SK-N-SH treated with all-trans-retinoic acid at 6 μM for 48 hours (cell line): ENCODE measurements around the gene TBCE.

Source experiments
- ATAC-seq: fragments of 200-7000 bp; cut with Tn5 transposase; 3 replicates; pipeline ENCODE4 v1.9.1; 2020; ENCODE audit warnings: mild to moderate bottlenecking, moderate library complexity
- ARNTL ChIP-seq: fragments of 450-650 bp; formaldehyde crosslinking; IDR thresholded peaks from 2 replicates; pipeline ENCODE4 v1.5.0; 2020; ENCODE audit warnings: low read depth, mild to moderate bottlenecking, moderate library complexity, borderline replicate concordance
- BACH2 ChIP-seq: fragments of 250-450 bp; sonication (Bioruptor Pico); IDR thresholded peaks from 2 replicates; pipeline ENCODE4 v1.9.0; 2021; ENCODE audit warnings: mild to moderate bottlenecking, borderline replicate concordance
- CSDC2 ChIP-seq: fragments of 250-450 bp; sonication (Bioruptor Pico); IDR thresholded peaks from 2 replicates; pipeline ENCODE4 v1.5.0; 2020; ENCODE audit warnings: mild to moderate bottlenecking, moderate library complexity
- ESRRG ChIP-seq: fragments of 250-450 bp; sonication (Bioruptor Pico); IDR thresholded peaks from 2 replicates; pipeline ENCODE4 v1.6.1; 2021; ENCODE audit warnings: mild to moderate bottlenecking
- GLIS3 ChIP-seq: fragments of 250-450 bp; sonication (Bioruptor Pico); IDR thresholded peaks from 2 replicates; pipeline ENCODE4 v1.5.0; 2020; ENCODE audit warnings: mild to moderate bottlenecking, moderate library complexity
- ISL1 ChIP-seq: fragments of 250-450 bp; sonication (Bioruptor Pico); IDR thresholded peaks from 2 replicates; pipeline ENCODE4 v2.1.2; 2022; ENCODE audit warnings: mild to moderate bottlenecking, moderate library complexity
- OSR1 ChIP-seq: fragments of 250-450 bp; sonication (Bioruptor Pico); IDR thresholded peaks from 2 replicates; pipeline ENCODE4 v1.8.0; 2022; ENCODE audit warnings: moderate library complexity, mild to moderate bottlenecking, inconsistent platforms
- PPARA ChIP-seq: fragments of 250-450 bp; sonication (Bioruptor Pico); IDR thresholded peaks from 2 replicates; pipeline ENCODE4 v1.5.0; 2020; ENCODE audit warnings: mild to moderate bottlenecking, borderline replicate concordance
- SNAI2 ChIP-seq: fragments of 250-450 bp; sonication (Bioruptor Pico); IDR thresholded peaks from 2 replicates; pipeline ENCODE4 v1.5.0; 2020; ENCODE audit warnings: mild to moderate bottlenecking, moderate library complexity
- TCF4 ChIP-seq: fragments of 250-450 bp; sonication (Bioruptor Pico); IDR thresholded peaks from 2 replicates; pipeline ENCODE4 v1.8.0; 2021; ENCODE audit warnings: mild to moderate bottlenecking, moderate library complexity, borderline replicate concordance
- TOX ChIP-seq: fragments of 250-450 bp; sonication (Bioruptor Pico); IDR thresholded peaks from 2 replicates; pipeline ENCODE4 v1.8.0; 2021; ENCODE audit warnings: mild to moderate bottlenecking, moderate library complexity, borderline replicate concordance
- ZC3H10 ChIP-seq: fragments of 250-450 bp; sonication (Bioruptor Pico); IDR thresholded peaks from 2 replicates; pipeline ENCODE4 v1.5.1; 2021; ENCODE audit warnings: mild to moderate bottlenecking, moderate library complexity
- ZFP3 ChIP-seq: fragments of 250-450 bp; sonication (Bioruptor Pico); IDR thresholded peaks from 2 replicates; pipeline ENCODE4 v1.5.0; 2020; ENCODE audit warnings: mild to moderate bottlenecking, moderate library complexity
- ZFP30 ChIP-seq: fragments of 450-650 bp; formaldehyde crosslinking; IDR thresholded peaks from 2 replicates; pipeline ENCODE4 v1.5.0; 2022; ENCODE audit warnings: mild to moderate bottlenecking, moderate library complexity
- ZNF565 ChIP-seq: fragments of 450-650 bp; formaldehyde crosslinking; conservative IDR thresholded peaks from 2 replicates; pipeline ENCODE4 v1.5.0; 2020; ENCODE audit warnings: low read depth, mild to moderate bottlenecking, moderate library complexity
- ZNF70 ChIP-seq: fragments of 450-650 bp; formaldehyde crosslinking; IDR thresholded peaks from 2 replicates; pipeline ENCODE4 v1.5.0; 2020; ENCODE audit warnings: mild to moderate bottlenecking, moderate library complexity
- ZNF8 ChIP-seq: fragments of 450-650 bp; formaldehyde crosslinking; IDR thresholded peaks from 2 replicates; pipeline ENCODE4 v1.5.0; 2020; ENCODE audit warnings: mild to moderate bottlenecking, moderate library complexity
- TF ChIP-seq, protein P1 (sequence below): fragments of 250-450 bp; sonication (Bioruptor Pico); IDR thresholded peaks from 2 replicates; pipeline ENCODE4 v1.5.0; 2020; ENCODE audit warnings: mild to moderate bottlenecking, moderate library complexity
- TF ChIP-seq, protein P2 (sequence below): fragments of 250-450 bp; sonication (Bioruptor Pico); IDR thresholded peaks from 2 replicates; pipeline ENCODE4 v1.8.0; 2021; ENCODE audit warnings: low read depth, mild to moderate bottlenecking, moderate library complexity, borderline replicate concordance
- TF ChIP-seq, protein P3 (sequence below): fragments of 250-450 bp; sonication (Bioruptor Pico); IDR thresholded peaks from 2 replicates; pipeline ENCODE4 v1.5.1; 2021; ENCODE audit warnings: mild to moderate bottlenecking, moderate library complexity
- TF ChIP-seq, protein P4 (sequence below): fragments of 250-450 bp; sonication (Bioruptor Pico); IDR thresholded peaks from 2 replicates; pipeline ENCODE4 v1.5.1; 2020; ENCODE audit warnings: low read depth, mild to moderate bottlenecking, moderate library complexity

Gene TBCE

DNA sequence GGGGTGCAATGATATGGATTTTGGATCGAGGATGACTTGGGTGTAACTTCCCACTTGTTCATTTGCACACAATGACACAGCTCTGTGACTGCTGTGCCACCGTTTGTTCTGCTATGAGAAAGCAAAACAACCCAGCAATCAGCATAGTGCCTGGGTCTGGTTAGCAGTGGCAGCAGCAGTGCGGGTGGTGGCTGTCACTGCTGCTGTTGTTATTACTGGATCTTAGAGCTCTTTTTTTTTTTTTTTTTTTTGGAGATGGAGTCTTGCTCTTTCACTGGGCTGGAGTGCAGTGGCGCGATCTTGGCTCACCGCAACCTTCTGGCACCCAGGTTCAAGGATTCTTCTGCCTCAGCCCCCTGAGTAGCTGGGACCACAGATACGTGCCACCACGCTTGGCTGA, 56.9 kb downstream of the TBCE start:
- TF ChIP-seq PPARA (CRISPR knock-in tag) (no peak), BACH2 (no peak)
- no peak for ATAC-seq

DNA sequence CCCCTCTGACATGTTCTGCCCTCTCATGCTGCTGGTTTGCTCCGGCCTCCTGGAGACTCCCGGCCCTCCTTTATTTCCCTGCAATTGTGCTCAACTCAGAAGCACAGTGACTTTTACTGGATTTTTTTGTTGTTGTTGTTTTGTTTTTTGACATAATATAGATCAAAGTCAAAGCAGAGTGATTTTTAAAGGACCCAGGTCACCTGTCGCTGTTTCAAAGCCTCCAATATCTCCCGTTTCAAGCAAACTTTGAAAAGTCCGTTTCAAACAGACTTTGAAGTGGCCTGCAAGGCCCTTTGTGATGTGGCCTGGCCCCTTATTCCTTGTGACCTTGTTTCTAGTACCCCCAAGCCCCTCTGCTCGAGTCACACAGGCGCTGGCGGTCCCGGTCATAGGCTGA, 58.1 kb downstream of the TBCE start:
- no peak for ATAC-seq

DNA sequence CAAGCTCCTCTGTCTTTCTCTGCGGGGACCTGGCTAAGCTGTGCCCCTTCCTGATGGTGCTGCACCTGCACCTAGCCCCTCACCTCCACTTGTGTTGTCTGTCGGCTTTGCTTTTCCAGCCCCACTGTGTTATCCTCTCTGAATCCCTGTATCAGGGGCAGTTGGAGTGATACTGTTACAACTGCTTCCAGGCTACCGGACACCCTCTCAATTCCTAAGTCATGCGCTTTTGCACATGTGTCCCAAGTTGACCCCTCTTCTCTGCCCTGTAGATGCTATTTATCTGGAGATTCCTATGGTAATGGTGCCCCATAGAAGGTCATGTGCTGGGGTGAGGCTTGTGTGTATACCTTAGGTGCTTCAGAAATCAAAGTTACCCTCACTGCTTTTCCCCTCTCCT, 58.9 kb downstream of the TBCE start:
- ATAC-seq = no peak
- no peak for TF ChIP-seq PPARA (CRISPR knock-in tag)
- no peak for TF ChIP-seq ZNF70
- TF ChIP-seq CSDC2 = no peak
- TF ChIP-seq ZFP3 (CRISPR knock-in tag) = no peak
- TF ChIP-seq, protein P1, sequence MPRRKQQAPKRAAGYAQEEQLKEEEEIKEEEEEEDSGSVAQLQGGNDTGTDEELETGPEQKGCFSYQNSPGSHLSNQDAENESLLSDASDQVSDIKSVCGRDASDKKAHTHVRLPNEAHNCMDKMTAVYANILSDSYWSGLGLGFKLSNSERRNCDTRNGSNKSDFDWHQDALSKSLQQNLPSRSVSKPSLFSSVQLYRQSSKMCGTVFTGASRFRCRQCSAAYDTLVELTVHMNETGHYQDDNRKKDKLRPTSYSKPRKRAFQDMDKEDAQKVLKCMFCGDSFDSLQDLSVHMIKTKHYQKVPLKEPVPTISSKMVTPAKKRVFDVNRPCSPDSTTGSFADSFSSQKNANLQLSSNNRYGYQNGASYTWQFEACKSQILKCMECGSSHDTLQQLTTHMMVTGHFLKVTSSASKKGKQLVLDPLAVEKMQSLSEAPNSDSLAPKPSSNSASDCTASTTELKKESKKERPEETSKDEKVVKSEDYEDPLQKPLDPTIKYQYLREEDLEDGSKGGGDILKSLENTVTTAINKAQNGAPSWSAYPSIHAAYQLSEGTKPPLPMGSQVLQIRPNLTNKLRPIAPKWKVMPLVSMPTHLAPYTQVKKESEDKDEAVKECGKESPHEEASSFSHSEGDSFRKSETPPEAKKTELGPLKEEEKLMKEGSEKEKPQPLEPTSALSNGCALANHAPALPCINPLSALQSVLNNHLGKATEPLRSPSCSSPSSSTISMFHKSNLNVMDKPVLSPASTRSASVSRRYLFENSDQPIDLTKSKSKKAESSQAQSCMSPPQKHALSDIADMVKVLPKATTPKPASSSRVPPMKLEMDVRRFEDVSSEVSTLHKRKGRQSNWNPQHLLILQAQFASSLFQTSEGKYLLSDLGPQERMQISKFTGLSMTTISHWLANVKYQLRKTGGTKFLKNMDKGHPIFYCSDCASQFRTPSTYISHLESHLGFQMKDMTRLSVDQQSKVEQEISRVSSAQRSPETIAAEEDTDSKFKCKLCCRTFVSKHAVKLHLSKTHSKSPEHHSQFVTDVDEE (CRISPR knock-in tag) = no peak
- TF ChIP-seq ZNF8 = no peak
- TF ChIP-seq, protein P2, sequence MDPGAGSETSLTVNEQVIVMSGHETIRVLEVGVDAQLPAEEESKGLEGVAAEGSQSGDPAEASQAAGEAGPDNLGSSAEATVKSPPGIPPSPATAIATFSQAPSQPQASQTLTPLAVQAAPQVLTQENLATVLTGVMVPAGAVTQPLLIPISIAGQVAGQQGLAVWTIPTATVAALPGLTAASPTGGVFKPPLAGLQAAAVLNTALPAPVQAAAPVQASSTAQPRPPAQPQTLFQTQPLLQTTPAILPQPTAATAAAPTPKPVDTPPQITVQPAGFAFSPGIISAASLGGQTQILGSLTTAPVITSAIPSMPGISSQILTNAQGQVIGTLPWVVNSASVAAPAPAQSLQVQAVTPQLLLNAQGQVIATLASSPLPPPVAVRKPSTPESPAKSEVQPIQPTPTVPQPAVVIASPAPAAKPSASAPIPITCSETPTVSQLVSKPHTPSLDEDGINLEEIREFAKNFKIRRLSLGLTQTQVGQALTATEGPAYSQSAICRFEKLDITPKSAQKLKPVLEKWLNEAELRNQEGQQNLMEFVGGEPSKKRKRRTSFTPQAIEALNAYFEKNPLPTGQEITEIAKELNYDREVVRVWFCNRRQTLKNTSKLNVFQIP (CRISPR knock-in tag) = no peak
- TF ChIP-seq TCF4 (CRISPR knock-in tag) = no peak
- no peak for TF ChIP-seq ARNTL (CRISPR knock-in tag)
- TF ChIP-seq TOX (CRISPR knock-in tag) = no peak
- no peak for TF ChIP-seq ZC3H10 (CRISPR knock-in tag)
- no peak for TF ChIP-seq BACH2
- TF ChIP-seq GLIS3 = no peak
- TF ChIP-seq, protein P3, sequence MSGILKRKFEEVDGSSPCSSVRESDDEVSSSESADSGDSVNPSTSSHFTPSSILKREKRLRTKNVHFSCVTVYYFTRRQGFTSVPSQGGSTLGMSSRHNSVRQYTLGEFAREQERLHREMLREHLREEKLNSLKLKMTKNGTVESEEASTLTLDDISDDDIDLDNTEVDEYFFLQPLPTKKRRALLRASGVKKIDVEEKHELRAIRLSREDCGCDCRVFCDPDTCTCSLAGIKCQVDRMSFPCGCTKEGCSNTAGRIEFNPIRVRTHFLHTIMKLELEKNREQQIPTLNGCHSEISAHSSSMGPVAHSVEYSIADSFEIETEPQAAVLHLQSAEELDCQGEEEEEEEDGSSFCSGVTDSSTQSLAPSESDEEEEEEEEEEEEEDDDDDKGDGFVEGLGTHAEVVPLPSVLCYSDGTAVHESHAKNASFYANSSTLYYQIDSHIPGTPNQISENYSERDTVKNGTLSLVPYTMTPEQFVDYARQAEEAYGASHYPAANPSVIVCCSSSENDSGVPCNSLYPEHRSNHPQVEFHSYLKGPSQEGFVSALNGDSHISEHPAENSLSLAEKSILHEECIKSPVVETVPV (CRISPR knock-in tag) = no peak

More for the DNA sequence above, 58.1 kb downstream of the TBCE start:
- TF ChIP-seq PPARA (CRISPR knock-in tag) (no peak), ZNF8 (no peak), ISL1 (CRISPR knock-in tag) (no peak), GLIS3 (no peak), SNAI2 (CRISPR knock-in tag) (no peak), ZNF565 (no peak), ZNF70 (no peak), ZFP3 (CRISPR knock-in tag) (no peak), ARNTL (CRISPR knock-in tag) (no peak), ESRRG (no peak), TCF4 (CRISPR knock-in tag) (no peak), TOX (CRISPR knock-in tag) (no peak), ZFP30 (CRISPR knock-in tag) (no peak), OSR1 (CRISPR knock-in tag) (no peak), BACH2 (no peak)
- TF ChIP-seq, protein P1 (CRISPR knock-in tag) = no peak
- TF ChIP-seq, protein P2 (CRISPR knock-in tag) = no peak
- TF ChIP-seq, protein P4, sequence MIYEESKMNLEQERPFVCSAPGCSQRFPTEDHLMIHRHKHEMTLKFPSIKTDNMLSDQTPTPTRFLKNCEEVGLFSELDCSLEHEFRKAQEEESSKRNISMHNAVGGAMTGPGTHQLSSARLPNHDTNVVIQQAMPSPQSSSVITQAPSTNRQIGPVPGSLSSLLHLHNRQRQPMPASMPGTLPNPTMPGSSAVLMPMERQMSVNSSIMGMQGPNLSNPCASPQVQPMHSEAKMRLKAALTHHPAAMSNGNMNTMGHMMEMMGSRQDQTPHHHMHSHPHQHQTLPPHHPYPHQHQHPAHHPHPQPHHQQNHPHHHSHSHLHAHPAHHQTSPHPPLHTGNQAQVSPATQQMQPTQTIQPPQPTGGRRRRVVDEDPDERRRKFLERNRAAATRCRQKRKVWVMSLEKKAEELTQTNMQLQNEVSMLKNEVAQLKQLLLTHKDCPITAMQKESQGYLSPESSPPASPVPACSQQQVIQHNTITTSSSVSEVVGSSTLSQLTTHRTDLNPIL (CRISPR knock-in tag) = no peak
- TF ChIP-seq, protein P3 (CRISPR knock-in tag) = no peak
